HG03045 (cell line): ENCODE results near the gene MFAP4.

Experiments
- ATAC-seq: cut with Tn5 transposase; IDR thresholded peaks from one replicate; pipeline ENCODE4 v1.9.1; 2021; ENCODE audit warnings: mild to moderate bottlenecking, moderate library complexity; ENCODE audit not compliant: unreplicated experiment

The MFAP4 gene

GRCh38 chr17:19372011-19372370 is 15.0 kb downstream of the MFAP4 start:
- ATAC-seq: no peak

DNA sequence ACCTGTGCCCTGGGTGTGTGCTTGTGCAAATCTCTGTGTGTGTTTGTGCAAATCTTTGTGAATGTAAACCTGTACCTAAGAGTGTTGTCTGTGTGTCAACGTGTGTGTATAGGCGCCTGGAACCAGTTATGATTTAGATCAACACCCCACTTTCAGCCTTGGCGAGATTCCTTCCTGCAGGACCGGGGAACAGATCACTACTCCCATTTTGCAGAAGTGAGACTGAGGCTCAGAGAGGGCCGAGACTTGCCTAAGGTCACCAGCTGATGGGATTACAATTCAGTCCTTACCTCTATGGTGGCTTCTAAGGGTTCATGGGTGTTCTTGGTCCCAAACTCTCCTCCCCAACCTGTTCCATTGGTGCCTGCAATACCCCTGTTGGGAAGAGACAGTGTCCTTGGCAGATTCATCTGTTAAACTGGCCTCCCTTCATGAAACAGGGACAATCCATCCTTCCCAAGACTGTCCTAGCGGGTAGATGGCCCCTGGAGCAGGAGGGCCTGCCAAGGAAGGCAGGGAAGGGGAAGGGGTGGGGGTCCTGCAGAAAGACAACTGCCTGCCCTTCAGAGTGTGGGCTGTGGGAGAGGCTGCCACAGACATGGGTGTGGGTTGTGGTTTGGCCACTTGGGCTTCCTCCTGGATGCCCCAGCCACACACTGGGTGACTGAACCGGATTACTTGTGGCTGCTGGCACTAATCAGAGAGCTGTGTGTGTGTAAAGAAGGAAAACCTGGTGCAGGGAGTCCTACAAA is 15.6 kb downstream of the MFAP4 start:
- ATAC-seq: no peak

DNA sequence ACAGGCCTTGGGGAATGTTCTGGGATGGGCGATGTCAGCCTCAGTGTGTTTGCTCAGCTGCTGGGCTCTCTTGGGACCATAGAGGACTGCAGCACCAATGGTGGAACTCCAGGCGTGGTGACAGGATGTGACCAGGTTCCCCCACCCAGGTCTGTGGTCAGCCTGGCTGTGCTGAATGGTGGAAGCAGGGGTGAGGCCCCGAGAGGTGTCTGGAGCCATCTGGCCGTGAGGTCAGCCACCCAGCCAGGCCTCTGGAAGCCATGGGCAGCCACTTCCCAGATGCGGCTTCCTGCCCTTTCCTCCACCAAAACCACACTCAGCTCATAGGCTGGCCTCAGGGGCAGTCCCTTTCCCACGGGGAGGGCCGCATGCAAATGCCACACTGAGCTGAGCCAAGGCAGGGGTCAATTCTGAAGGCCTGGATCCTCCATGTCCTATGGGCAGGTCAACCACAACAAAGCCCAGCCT is 16.5 kb downstream of the MFAP4 start:
- ATAC-seq: no peak

DNA sequence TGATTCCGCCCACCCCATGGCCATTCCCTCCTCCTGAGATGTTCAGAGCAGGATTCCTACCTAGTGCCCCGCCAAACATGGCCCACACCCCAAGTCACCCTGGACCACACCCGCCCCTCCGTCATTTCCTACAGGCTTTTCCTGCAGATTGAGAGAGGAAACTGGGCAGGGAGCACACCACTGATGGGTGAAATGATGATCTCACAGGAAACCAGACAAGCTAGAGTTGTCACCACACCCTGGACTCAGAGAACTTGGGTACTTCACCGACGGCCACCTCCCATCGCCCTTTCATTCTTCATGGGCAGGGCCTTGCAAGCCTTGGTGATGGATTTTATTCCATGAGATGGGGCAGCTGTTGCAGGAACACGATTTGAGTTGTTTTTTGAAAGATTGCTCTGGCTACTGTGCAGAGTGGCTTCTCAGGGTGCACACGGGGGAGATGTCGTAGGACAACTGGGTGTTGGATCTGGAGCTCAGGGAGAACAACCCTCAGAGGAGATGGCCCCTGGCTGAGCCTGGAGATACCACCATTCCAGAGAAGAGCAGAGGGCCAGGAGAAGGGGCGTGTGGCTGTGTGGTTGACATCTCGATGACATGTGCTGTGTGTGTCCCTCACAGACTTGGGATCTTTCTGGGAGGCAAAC is 17.0 kb downstream of the MFAP4 start:
- no peak for ATAC-seq

DNA sequence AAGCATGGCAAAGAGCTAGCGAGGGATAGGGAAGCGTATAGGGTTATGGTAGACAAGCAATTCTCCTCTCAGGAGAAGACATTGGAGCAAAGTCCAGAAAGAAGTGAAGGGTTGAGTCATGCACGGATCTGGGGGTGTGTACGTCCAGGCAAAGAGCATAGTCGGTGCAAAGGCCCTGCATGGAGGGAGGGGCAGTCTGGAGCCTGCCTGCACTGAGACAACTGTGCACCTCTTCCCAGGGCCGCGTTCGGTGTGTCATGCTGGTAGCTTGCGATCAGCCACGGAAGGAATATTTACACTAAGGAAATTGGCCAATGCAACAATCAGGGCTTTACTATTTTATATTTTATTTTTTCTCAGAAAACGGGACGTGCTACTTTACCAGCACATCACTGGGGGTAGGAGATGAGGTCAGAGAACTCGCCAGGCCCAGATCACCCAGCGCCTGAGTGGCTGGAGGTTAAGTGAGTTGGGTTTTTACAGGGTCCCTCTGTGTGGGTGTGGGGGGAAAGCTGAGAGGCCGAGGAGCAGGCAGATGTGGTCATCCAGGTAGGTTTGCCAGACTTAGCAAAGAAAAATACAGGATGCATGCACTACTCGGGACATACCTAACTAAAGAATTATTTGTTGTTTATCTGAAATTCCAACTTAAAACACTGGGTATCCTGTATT is 17.7 kb downstream of the MFAP4 start:
- no peak for ATAC-seq

- no peak for ATAC-seq
Measured at GRCh38 chr17:19368229-19368628, 18.8 kb downstream of the MFAP4 start.

DNA sequence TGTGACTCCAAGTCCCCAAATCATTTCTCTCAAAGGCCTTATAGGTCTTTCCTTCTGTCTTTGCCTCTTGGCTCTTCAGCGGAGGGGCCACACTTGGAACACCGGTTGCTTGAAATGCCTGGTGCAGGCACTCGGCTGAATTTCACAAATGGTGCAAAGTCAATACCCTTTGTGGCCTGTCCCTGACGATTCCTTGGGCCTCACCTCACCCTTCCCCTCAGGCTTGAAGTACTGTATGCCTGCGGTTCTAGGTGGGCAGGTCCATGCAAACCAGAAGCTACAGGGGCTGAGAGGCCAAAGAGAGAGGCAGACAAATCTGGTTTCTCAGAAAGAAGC is 20.4 kb downstream of the MFAP4 start:
- no peak for ATAC-seq

DNA sequence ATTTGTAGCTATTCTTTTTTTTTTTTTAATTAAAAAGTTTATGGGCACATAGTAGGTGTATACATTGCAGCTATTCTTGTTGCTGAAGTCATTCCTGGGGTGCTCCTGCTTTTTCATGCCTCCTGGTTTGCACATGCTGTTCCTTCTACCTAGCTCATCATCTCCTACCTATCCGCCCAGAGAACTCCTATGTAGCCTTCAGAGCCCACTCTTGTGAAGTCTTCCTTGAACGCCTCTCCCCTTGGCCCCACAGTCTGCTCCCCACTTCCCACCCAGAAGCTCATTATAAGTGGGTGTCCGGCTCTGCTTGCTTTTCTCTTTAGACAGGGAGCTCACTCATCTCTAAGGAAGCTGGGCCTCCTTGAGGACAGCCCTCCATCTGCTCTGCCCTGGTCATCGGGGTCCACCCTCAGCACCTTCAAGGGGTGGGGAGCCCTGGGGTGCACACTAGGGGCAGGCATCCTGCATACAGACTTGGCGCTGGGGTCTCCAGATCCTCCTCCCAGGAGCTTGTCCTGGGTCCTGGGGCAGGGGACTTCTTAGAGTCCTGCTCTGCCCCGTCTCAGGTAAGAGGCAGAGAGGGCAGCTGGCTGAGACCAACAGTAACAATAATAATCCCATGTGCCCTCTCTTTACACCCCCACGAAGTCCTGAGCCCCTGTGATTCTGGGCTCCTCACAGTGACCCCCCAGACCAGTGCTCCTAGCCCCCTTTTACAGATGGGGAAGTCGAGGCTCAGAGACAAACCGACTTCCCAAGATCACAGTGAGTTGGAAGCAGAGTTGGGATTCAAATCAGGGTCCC is 21.0 kb downstream of the MFAP4 start:
- no peak for ATAC-seq

DNA sequence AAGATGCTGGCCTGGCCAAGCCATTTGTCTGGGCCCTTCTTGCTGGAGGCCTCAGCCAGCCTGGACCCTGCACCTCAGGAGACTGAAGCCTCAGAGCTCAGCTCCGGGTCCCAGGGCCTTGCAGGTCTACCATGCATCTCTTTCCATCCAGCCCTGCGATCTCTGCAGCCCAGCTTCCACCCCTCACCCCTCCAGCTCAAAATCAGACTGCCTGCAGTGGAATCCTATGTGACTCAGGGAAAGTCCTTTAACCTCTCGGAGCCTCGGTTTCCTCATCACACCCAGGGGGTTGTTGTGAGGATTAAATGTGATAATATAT is 21.5 kb downstream of the MFAP4 start:
- ATAC-seq: no peak

DNA sequence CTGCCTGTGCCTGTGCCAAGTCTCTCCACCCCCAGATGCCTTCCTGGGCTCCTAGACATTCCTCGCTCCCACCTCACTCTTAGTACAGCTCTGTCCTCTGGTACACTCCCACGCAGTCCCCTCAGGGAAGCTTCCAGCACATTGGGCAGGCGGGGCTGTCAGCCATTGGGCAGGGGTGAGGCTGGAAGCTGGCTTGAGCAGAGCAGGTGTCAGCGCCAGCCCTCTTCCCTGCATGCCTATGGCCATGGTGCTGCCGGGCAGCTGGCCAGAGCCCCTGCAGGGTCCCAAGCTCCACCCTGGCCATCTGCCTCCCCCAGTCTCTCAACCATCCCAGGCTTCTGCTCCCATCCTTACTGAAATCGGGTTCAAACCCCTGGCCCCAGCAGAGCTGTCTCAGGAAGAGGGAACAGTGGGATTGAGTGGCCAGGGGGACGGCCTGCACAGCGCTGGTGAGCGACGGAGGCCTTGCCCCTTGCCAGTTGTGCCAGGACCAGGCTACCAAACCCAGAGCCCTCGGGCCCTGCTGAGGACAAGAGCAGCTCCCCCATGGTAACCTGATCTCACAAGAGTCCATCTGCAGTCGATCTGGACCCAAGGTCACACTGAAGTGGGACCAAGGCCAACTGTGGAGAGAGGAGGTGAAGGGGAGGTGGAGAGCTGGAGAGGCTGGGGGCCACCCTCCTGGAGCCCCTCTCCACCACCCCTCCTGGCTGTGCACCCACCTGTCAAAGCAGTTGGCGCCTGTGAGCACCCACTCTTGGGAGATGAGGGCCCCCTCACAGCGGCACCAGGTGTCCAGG is 22.1 kb downstream of the MFAP4 start:
- ATAC-seq: no peak

- no peak for ATAC-seq
Measured at GRCh38 chr17:19363460-19364035, 23.4 kb downstream of the MFAP4 start.

- no peak for ATAC-seq
Measured at GRCh38 chr17:19363114-19363438, 23.9 kb downstream of the MFAP4 start.

- peak; percentile 73 for ATAC-seq
Measured at GRCh38 chr17:19362277-19363113, 24.5 kb downstream of the MFAP4 start, which contains the start of gene B9D1. Gene B9D1, minus strand, starts transcription at chr17:19362723. Its CDS starts 154 bp downstream, at chr17:19362569.

- ATAC-seq: no peak
Measured at GRCh38 chr17:19361944-19362276, 25.1 kb downstream of the MFAP4 start.

DNA sequence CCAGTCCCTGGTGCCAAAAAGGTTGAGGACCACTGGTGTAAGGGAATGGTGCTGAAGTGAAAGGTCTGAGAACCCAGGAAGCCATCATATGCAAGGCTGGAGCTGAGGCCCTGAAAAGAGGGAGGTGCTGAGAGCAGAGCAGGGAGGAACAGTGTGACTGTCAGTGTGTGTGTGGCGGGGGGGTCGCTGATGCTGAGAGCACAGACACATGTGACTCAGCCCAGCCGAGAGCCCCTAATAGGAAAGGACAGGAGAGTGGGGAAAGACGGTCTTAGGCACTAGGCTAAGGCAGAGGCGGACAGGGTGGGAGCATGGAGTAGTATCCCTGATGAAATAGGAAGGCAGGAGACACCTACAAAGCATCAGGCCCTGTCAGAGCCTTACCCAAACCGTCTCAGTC is 25.7 kb downstream of the MFAP4 start:
- no peak for ATAC-seq

DNA sequence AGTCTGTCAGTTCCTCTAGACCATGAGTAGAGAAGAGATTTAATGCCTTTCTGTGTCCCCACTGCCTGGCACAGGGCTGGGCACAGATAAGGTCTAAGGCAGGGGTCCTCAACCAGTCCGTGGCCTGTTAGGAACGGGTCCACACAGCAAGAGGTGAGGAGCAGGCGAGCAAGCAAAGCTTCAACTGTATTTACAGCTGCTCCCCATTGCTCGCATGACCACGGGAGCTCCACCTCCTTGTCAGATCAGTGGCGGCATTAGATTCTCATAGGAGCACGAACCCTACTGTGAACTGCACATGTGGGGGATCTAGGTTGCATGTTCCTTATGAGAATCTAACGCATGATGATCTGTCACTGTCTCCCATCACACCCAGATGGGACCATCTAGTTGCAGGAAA is 26.2 kb downstream of the MFAP4 start:
- ATAC-seq: no peak

GRCh38 chr17:19359856-19360255 is 27.1 kb downstream of the MFAP4 start:
- no peak for ATAC-seq

- no peak for ATAC-seq
Measured at GRCh38 chr17:19359151-19359550, 27.8 kb downstream of the MFAP4 start.

GRCh38 chr17:19357761-19358160 is 29.2 kb downstream of the MFAP4 start:
- no peak for ATAC-seq

DNA sequence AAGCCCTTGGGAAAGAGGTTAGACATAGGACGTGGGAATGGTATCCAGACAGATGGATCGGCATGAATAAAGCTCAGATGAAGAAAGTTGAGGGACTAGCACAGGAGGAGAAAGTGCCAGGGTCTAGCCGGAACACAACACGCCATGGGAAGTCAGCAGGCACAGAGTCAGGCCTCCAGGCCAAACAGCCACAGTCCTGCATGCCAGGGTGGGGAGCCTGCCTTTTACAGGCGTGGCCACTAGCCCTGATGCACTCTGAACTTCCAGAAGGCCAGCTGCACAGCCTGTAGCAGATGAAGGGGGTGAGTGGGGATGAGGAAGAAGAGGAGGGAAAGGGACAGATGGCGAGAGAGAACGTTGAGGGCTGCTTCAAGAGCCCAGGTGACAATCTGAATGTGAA is 29.6 kb downstream of the MFAP4 start:
- ATAC-seq: no peak
